ENCODE measurements around the gene SCGB1D1. TPM values are rescaled to one million over a fixed set of nuclear protein-coding genes. Genes with fewer than 3 reads are reported as not detected.

Gene SCGB1D1
- total and polyA plus RNA-seq, 10 of the 15 experiments (the other 5 are each of a cell fraction or from before 2014, with no cell fraction given): not detected

DNA sequence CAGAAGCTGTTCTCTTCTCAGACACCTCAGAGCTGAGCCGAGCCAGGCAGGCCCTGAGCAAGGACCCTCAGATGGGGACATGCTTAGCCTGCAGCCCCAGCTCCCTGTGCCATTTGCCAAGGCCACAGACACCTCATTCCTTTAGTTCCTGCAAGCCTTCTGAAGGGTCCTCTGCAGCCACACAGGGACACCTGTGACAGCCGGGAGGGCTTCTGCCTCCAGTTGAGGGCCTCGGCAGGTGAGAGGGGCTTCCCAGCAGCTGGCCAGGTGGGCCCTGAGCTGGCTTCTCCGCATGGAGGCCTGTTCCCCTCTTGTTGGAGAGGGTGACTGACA, 48.0 kb upstream of the SCGB1D1 start:
- in situ Hi-C loops (cut with MboI): no loop called here
- CTCF ChIA-PET: no interaction called here

More for the DNA sequence above, 48.0 kb upstream of the SCGB1D1 start:
- no peak overlapping the region for H3K9ac ChIP-seq (ENCODE audit: control insufficient read depth, insufficient read depth, low read length)
- no peak for DNase-seq (ENCODE audit: low read depth, low spot score)
- no peak overlapping the region for H3K4me3 ChIP-seq
- no peaks in the 10 kb centered on the region for H3K9me3 ChIP-seq (replicated peaks; ENCODE audit: control insufficient read depth, insufficient read depth, low read length)
- intact Hi-C loops (cut with micrococcal nuclease; ENCODE audit: unreplicated experiment): no loop called here
- no peak overlapping the region for H3K27ac ChIP-seq (ENCODE audit: control insufficient read depth, insufficient read depth)
- TF ChIP-seq, protein P1, sequence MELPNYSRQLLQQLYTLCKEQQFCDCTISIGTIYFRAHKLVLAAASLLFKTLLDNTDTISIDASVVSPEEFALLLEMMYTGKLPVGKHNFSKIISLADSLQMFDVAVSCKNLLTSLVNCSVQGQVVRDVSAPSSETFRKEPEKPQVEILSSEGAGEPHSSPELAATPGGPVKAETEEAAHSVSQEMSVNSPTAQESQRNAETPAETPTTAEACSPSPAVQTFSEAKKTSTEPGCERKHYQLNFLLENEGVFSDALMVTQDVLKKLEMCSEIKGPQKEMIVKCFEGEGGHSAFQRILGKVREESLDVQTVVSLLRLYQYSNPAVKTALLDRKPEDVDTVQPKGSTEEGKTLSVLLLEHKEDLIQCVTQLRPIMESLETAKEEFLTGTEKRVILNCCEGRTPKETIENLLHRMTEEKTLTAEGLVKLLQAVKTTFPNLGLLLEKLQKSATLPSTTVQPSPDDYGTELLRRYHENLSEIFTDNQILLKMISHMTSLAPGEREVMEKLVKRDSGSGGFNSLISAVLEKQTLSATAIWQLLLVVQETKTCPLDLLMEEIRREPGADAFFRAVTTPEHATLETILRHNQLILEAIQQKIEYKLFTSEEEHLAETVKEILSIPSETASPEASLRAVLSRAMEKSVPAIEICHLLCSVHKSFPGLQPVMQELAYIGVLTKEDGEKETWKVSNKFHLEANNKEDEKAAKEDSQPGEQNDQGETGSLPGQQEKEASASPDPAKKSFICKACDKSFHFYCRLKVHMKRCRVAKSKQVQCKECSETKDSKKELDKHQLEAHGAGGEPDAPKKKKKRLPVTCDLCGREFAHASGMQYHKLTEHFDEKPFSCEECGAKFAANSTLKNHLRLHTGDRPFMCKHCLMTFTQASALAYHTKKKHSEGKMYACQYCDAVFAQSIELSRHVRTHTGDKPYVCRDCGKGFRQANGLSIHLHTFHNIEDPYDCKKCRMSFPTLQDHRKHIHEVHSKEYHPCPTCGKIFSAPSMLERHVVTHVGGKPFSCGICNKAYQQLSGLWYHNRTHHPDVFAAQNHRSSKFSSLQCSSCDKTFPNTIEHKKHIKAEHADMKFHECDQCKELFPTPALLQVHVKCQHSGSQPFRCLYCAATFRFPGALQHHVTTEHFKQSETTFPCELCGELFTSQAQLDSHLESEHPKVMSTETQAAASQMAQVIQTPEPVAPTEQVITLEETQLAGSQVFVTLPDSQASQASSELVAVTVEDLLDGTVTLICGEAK (IDR thresholded peaks at IDR 0.05; ENCODE audit: borderline replicate concordance): no peak
- no peak for TF ChIP-seq BACH1 (IDR thresholded peaks at IDR 0.05; ENCODE audit: borderline replicate concordance)
- TF ChIP-seq BHLHE40 (IDR thresholded peaks at IDR 0.05; ENCODE audit: borderline replicate concordance in 1 of 2, low read depth in 2 of 2, low read length in 1 of 2): no peak
- RAD21 ChIA-PET (ENCODE audit: unreplicated experiment): no interaction called here
- SMC1A ChIA-PET (ENCODE audit: uncharacterized antibody, unreplicated experiment): no interaction called here
- peaks cover 43 to 72% of the 10 kb centered on the region in 2 experiments for H3K36me3 ChIP-seq (ENCODE audit: control insufficient read depth in 2 of 2, insufficient read depth in 2 of 2, low read length in 1 of 2)
- POLR2A ChIA-PET: interaction anchor here (0.6 kb wide), 1 partner anchor 16 kb away, joined by 4 read pairs; no protein-coding TSS in a partner anchor
- 97% methylated on average over 4 of the region's 4 CpGs for WGBS (ENCODE audit: insufficient coverage, insufficient replicate concordance, low lambda C conversion rate, missing lambda C conversion rate)
- BruUV-seq (replicated peaks): no TSS peak
- no peak for ATAC-seq
- FAIRE-seq: no peak
- H3K4me1 ChIP-seq (ENCODE audit: control insufficient read depth, insufficient read depth, low read length): no peaks in the 10 kb centered on the region
- no peak overlapping the region for H3K4me2 ChIP-seq (ENCODE audit: control insufficient read depth, insufficient read depth)
- H4K20me1 ChIP-seq (ENCODE audit: control insufficient read depth, insufficient read depth): no peaks in the 10 kb centered on the region; the same call in 1 of the 2 replicates
- no peaks in the 10 kb centered on the region for H3K79me2 ChIP-seq (ENCODE audit: control insufficient read depth, insufficient read depth, low read length)
- H2AFZ ChIP-seq (ENCODE audit: control insufficient read depth, low read depth, low read length): no peak overlapping the region
- H3K27me3 ChIP-seq (replicated peaks in 1 of 2; ENCODE audit: control insufficient read depth in 2 of 2, insufficient read depth in 2 of 2, low read length in 1 of 2): no peaks in the 10 kb centered on the region

Measured in GM12878 (cell line).